GM21619 (cell line): ENCODE results near the gene MYH7.
A peak's percentile ranks its signal among the peaks of the same experiment; 100 is the strongest.
"Not testable (repeated sequence)": the region's sequence is repeated elsewhere in the genome, so short reads cannot be mapped to it uniquely, and the experiment has no call there.

Source experiments
- ATAC-seq: cut with Tn5 transposase; IDR thresholded peaks from one replicate; pipeline ENCODE4 v1.9.1; 2021; ENCODE audit not compliant: unreplicated experiment

Gene MYH7

DNA sequence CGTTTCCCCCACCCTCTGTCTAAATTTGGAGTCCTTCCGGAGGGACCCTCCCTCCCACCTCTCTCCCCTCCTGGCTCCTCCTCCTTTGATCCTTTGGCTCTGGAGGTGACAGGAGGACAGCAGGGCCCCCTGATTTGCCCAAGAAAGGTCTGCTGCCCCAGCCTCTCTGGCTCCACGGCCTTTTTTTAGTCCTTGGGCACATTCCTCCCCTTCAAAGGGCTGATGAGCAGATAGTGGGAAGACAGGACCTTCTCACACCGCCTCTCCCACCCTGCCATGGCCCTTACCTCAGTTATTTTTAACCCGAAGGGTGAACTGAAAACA, 27.2 kb downstream of the MYH7 start:
- ATAC-seq, result no peak

DNA sequence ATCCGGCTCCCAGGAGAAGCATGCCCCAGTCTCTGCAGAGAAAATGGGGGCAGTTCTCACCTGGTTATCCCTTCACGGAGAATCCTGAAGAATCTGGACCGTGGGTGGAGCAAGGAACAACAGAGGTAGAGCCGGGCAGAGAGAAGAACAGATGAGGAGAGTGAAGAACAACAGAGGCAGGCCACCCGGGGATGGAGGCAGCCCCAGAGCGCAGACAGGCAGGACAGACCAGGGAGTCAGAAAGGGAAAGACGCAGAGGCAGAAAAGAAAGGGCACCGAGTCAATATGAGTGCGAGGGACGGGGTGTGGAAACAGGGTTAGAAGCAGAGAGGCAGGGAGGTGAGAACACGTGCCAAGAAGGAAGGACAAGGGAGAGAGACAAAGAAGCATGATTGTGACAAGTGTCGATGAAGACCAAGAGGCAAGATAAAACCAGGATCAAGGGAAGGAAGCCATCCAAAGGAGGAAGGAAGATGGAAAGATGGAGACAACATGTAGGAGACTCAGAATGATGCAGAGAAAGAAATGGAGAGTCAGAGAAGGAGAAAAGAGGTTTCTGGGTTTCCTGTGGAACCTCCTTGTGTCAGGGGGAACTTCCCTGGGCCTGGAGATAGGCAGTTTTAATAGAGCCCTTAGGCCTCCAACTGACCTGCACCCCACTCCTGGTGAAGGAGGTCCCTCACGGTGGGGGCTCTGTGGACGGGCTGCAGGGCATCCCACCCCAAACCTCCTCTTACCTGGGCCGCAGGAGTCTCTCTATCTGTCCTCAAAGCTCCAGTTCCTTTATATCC, 27.7 kb downstream of the MYH7 start, which contains the start of gene MYH6:
Gene MYH6, minus strand, starts transcription at position 758 of the 791 bp plus-strand sequence. CDS start 1,050 bp downstream, outside the sequence.
- no peak for ATAC-seq

- ATAC-seq, result no peak
Measured at GRCh38 chr14:23406725-23407355, 28.6 kb downstream of the MYH7 start.

DNA sequence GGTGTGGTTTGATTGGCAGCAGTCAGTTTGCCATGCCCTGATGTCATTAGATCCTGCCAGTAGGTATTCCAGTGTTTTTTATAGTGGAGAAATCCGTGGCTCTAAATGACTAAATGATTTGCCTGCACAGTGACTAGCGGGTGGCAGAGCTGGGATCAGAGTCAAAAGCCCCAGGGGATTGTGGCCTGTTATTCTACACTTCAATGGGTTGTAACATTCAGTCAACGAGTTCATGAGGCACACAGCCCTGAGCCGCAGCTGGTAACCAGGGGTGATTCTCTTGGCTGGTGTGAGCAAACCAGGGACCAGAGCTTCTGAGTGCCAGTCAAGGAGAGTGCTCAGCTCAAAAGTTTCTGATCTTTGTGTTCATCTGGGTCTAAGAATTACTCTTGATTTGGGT, 29.2 kb downstream of the MYH7 start:
- ATAC-seq, result peak; percentile 50

GRCh38 chr14:23405516-23406025, 29.9 kb downstream of the MYH7 start:
- no peak for ATAC-seq

DNA sequence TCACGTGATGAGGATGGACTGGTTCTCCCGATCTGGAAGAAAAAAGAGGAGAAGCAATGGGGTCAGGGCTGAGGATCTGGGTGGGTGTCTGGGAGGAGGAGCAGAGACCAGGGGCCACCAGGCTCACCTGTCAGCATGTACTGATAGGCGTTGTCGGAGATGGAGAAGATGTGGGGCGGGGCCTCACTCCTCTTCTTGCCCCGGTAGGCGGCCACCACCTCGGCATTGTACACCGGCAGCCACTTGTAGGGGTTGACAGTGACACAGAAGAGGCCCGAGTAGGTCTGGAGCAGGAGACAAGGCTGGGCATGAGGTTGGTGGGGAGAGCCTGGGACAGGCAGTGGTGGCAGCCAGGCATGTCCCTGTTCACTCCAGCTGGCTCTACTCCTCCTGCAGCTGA, 30.4 kb downstream of the MYH7 start:
- ATAC-seq, result no peak

DNA sequence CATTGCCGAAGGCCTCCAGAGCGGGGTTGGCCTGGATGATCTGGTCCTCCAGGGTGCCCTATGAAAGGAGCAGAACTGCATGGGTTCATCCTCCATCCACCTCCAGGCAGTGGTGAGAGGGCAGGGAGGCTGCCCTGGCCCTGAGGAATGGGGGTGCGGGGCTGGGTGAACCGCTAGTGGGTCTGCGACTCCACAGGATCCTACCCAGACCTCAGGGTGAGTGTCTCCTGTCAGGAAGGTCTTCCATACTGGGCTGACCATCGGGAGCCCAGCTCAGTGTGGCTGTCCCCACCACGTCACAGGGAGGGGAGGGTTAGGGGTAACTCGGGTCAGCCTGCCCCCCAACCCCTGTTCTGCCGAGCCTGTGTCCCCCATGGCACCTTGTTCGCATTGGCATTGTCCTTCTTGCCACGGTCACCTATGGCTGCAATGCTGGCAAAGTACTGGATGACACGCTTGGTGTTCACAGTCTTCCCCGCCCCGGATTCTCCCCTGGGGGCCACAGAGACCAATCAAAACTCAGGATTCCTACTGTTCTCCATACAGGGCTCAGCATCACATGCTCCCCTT, 31.0 kb downstream of the MYH7 start:
- no peak for ATAC-seq

- ATAC-seq, result no peak
Measured at GRCh38 chr14:23403908-23404307, 31.6 kb downstream of the MYH7 start.

DNA sequence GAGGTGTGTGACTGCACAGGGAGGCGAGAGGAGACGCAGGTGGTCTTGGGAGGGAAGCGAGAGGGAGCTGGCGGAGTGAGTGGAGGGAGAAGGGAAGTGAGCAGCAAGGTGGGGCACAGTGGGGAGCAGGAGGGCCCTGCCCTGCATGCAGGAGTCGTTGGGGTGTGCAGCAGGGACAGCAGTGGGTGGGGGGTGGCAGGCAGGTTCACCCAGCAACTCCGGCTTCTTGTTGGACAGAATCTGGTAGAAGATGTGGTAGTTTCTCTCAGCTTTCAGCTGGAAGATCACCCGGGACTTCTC, 32.4 kb downstream of the MYH7 start:
- ATAC-seq, result no peak

DNA sequence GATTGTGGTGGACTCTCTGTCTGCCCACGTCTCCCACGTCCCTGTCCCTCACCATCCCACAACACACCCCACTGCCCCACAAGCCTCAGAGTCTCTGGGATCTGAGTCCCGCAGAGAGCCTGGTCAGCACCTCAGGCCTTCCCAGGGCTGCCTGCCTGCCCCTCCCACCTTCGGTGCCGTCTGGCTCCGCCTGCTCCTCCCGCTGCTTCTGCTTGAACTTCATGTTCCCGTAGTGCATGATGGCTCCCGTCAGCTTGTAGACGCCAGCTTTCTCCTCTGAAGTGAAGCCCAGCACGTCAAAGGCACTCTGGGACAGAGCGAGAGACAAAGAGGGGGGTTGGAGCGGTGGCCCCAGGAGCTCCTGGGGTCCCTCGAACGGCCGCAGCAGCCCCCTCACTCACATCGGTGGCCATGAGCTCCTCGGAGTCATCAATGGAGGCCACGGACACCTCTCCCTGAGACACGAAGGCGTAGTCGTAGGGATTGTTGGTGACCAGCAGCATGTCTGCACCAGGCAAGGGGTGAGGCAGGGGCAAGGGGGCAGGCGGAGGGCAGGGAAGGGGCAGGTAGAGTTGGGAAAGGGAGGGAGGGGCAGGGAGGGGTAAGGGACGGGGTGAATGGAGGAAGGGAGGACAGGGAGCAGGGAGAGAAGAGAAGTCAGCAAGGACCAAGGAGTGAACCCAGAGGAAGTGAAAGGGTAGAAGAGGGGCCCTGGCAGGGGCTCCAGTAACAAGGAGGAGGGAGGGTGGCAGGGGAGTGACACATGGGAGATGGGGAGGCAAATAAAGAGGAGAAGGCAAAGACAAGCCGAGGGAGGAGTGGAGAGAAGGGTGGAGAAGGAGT, 32.9 kb downstream of the MYH7 start:
- ATAC-seq, result no peak

DNA sequence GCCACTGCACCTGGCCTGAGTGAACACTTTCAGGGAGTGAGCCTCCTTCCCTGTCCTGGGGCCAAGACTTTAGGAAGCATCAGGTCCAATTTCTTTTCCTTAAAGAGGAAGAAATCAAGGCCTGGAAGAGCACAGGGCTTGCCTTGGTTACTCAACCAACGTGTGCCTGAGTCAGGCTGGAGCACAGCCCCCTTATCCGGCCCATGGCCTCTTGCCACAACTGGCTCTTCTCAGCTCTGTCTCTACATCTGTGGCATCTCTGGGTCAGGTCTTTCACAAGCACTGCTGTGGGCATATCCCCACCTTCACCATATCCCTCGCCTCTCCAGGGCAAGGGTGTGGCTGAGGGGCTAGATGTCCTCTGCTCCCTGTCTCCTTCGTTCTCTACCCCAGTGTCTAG, 34.2 kb downstream of the MYH7 start:
- no peak for ATAC-seq

DNA sequence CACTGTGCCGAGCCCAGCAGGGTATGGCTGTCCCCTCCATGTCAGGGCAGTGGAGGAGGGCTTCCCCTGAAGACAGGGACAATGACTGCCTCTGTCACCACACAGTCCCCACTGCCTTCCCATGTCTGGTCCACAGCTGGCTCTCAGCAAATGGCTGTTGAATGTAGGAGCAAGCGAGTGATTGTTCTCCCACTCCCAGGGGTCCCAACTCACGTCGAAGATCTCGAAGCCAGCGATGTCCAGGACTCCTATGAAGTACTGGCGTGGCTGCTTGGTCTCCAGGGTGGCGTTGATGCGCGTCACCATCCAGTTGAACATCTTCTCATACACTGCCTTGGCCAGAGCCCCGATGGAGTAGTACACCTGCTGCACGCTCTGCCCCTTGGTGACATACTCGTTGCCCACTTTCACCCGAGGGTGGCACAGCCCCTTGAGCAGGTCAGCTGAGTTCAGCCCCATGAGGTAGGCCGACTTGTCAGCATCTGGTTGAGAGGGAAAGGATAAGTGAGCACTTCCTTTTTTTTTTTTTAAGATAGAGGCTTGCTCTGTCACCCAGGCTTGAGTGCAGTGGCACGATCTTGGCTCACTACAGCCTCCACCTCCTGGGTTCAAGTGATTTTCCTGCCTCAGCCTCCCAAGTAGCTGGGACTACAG, 34.8 kb downstream of the MYH7 start:
- not testable (repeated sequence) for ATAC-seq

DNA sequence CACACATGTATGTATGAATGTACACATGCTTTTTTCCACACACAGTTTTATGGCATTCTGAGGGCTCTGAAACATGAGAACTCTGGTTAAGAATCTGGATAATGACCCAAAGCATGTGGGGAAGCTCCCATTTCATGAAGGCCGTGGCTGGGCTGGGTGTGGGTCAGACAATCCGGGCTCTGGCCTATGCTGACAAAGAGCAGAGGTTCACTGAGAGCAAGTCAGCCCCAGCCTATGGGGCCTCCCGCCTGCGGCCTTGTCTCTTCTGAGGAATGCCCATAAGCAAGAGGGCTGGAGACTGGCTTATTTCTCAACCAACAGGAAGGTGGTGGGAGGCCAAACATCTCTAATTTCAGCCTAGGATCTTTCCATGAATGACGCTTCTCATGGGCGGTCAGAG, 35.9 kb downstream of the MYH7 start:
- no peak for ATAC-seq

- ATAC-seq, result no peak
Measured at GRCh38 chr14:23399136-23399535, 36.3 kb downstream of the MYH7 start.

DNA sequence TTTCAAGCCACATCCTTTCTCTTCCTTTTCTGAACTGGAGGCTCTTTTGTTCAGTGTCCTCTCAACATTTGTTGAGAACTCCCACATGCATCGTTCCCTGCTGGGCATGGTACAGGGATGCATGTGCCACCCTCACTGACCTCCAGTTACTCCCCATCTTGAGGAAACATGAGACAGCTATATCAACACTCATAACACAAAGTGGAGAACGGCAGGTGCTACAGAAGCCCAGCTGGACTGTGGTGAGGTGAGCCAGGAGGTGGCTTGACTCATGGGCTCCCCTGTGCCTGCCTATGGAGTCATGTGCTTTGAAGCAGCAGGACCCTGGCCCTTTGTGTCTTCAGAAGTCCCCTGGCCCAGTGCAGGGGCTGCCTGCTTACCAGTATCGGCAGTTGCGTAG, 37.1 kb downstream of the MYH7 start:
- no peak for ATAC-seq

- no peak for ATAC-seq
Measured at GRCh38 chr14:23396781-23397407, 38.6 kb downstream of the MYH7 start.

- ATAC-seq, result no peak
Measured at GRCh38 chr14:23396126-23396525, 39.3 kb downstream of the MYH7 start.

DNA sequence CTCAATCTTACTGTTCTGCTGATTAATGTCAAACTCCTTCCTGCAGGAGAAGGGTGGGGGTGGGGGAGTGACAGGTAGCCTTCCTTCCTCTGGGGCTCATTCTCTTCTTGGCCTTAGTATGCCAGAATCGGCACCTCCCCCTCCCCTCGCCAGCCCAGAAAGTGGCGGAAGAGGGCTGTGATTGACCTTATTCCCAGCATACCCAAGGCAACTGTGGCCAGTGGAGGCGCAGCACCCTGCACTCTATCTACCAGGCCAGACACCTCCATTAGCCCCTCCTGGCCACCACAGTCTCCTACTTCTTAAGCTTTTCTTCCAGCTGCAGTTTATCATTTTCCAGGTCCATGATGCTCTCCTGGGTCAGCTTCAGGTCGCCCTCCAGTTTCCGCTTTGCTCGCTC, 42.8 kb downstream of the MYH7 start:
- ATAC-seq, result no peak

GRCh38 chr14:23389871-23390270, 45.6 kb downstream of the MYH7 start:
- not testable (repeated sequence) for ATAC-seq

GRCh38 chr14:23389396-23389795, 46.1 kb downstream of the MYH7 start:
- ATAC-seq, result no peak

DNA sequence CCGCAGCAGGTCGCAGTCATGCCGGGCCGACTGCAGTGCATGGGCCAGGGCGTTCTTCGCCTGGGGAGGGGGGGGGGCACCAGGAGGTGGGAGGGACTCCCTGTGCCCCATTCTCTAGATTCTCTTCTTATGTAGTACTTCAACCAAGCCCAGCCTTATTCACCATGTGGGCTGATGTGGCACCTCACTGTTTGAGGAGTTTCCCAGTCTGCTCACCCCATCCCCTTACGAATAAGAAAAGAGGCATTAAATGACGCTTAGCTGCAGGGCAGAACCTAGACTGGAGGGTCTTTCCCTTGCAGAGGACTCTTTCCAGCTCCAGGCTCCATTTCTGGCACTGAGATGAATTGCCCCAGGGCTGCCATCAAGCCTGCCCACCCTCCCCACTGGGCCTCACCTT, 46.5 kb downstream of the MYH7 start:
- ATAC-seq, result no peak
